Fibroblast of gingiva (primary cell): Measurements from ENCODE around the gene GRIP2.

Experiments
- DNase-seq: peaks from one replicate; pipeline ENCODE4 v3.0.0-alpha.2; 2011; ENCODE audit warnings: low read depth

The GRIP2 gene

DNA sequence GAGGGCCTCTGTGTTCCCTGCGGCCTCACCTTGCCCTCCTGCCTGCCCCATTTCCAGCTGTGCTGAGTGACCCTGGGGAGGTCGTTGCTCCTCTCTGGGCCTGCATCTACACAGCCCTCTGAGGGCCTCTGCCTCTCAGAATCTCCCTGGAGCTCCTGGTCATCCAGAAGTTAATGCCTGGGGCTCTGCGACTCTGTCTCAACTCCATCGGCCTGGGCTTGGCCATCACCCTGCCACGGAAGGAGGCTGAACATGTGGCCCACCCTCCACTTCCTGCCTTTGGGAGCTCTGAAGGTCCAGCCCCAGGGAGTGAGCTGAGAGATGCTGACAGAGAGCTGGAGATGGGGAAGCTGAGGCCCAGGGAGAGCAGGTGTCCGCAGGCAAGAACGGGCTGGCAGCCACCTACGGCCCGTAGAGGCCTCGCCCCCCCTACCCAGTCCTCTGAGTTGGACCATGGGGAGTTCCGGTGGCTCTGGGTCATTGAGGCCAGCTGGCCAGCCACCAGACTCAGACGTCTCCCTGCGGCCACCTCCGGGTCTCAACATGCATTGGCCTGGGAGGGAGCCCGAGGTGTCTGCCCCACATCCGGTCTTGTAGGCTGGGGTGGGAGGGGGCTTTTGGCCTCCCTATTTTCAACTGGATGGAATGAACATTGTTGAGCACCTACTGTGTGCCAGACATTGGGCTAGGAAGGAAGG, 34.2 kb downstream of the GRIP2 start:
- DNase-seq: no peak

DNA sequence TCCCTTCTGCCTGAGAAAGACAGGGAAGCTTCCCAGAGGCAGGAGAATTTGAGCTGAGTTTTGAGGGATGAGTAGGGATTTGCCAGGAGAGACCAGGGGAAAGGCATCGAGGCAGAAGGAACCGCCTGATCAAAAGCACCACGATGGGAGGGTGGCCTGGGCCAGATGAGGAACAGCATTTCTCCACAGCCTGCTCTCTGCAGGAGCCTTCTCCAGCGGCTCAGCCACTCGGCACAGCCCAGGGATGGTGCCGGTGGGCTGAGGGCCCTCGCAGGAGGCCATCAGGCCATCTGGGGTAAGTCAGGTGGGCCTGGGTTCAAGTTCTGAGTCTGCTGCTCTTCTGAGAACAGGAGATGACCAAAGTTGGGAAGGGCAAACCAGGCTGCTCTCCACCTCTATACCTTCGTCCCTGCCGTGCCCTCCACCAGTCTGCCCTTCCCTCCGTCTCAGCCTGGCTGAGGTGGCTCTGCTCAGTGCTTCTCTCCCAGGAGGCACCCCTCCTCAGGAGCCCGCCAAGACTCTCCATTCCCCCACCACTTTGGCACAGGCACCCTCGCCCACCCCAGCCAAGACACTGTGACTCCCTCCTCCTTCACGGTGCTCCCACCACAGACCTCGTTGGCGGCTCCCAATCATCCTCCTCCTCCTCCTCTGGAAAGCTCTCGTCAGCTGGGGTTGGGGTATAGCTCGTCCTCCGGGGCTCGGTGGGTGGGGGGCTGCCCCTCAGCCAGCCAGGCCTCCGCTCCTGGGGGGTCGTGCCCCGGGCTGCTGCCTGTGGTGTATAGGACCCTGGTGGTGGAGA, 34.9 kb downstream of the GRIP2 start:
- DNase-seq: no peak

DNA sequence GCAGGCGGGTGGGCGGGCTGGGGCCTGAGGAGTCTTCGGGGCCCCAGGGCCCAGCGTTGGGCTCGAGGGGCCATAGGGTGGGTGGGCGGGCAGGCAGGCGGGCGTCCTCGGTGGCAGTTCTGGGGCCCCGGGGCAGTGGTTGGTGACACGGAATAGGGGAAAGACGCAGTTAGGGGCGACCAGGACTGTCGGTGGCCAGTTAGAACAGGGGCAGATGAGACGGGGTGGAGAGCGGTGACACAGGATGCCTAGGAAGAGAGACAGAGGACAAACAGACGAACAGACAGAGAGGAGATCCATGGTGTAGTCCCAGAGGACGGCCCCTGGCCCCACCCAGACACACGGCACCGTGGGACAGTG, 36.5 kb downstream of the GRIP2 start:
- DNase-seq: no peak

DNA sequence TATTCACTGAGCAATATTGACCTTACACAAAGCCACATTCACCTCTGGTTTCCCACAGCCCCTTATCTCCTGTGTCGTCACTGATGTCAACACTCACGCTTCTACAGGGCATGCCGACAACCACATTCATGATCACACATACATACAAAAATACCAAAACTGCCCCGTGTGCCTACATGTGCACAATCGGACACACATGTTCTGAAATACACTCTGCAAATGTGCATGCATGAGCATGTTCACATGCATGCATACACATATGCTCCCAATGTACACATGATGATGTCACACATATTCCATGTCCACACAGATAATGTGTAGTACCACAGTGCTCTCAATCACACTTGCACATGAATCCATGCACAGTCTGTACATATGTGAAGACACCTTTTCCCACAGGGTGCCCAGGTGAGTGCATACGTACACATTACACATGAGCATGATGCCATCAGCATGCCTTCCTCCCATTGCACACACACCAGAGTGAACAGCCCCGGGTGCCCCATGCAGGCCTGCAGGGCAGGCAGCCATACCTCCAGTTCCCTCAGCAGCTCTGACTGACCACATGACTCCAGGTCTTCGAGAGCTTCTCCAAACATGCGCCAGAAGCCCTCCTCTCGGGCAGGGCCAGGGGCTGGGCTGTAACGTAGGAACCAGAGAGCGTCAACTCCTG, 37.0 kb downstream of the GRIP2 start:
- no peak for DNase-seq

DNA sequence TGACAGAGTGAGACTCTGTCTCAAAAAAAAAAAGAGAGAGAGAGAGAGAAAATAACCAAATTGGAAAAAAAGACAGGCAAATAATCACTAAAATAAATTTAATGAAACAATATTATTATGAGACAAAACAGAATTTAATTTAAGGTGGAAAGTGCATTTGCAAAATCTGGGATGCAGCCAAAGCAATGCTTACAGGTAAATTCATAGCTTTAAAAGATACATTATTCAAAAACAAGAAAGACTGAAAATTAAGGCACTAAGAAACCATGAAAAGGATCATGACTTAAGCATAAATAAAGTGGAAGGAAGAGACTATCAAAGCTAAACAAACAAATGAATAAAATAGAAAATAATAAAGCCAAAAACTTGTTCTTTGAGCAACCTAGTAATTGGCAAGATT, 37.7 kb downstream of the GRIP2 start:
- no peak for DNase-seq

DNA sequence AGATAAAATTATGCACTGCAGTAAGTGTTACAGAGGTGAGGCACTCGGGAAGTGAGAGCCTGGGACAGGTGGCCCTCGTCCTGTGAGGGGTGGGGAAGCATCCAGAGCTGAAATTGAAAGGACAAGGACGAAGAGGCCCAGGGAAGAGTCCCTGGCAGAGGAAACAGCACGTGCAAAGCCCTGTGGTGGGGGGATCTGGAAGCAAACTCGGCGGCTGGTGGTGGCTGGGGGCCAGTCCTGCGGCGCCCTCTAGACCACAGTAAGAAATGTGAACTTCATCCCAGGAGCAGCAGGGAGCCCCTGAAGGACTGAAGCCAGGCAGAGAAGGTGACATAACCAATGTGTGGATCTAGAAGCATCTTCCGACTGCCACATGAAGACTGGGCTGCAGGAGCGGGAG, 42.8 kb downstream of the GRIP2 start:
- DNase-seq: no peak

DNA sequence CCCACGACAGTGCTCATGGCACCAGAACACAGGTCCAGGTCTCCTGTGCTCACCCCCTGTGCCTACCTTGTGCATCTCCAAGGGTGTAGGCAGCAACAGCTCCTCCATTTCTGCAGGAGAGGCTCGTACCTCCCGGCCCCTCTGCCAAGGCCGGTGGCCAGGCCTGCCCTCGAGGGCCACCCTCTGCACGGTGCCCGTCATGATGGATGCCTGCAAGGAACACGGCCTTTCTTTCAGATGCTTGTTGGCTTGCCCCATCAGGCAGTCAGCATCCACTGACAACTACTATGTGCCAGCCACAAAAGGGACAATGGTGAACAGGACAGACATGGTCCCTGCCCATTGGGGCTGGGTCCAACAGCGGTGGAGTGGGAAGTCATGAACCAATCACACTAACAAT, 43.8 kb downstream of the GRIP2 start:
- DNase-seq: no peak

DNA sequence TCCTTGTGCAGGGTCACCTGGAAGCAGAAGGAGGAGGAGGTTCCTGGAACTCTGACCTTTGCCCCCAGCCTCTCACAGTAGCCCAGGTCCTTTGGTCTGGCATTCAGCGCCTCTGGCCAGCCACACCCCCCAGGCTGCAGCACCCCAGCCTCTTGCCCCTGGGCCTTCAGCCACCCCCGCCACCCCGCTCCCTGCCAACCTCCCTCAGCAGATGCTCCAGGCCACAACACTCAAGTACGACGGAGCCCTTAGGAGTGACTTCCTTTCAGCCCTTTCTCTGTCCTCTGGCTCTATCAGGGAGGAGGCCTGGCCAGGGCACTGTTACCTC, 45.2 kb downstream of the GRIP2 start:
- DNase-seq: no peak

DNA sequence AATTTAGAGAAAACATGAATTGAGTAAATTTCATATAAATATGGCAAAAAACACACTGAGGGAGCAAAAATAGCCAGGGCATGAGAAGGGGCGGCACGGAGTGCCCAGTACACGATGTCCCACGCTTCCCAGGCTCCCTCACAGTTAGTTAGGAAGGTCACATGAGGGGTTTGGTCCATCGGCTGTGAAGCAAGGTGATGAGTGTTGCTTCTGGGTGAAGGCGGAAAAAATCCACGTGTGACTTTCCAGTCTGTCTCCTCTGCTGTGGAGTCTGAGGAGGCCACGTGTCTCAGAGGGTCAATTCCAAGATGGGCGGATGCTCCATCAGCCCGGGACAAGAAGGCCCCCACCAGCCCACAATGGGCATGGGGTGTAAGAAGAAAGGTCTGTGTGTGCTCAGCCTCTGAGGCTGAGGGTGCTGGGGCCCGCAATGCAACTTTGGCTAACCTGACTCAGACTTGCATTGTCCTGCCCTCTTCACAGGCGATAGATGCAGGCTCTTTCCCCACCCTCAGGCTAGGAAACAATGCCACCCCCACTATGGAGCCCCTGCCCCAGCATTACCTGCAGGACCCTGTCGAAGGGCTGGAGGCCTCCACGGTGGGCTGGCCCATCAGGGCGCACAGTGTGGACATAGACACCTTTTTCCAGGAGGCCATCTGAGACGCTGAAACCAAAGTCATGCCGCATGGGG, 45.7 kb downstream of the GRIP2 start:
- DNase-seq: no peak

DNA sequence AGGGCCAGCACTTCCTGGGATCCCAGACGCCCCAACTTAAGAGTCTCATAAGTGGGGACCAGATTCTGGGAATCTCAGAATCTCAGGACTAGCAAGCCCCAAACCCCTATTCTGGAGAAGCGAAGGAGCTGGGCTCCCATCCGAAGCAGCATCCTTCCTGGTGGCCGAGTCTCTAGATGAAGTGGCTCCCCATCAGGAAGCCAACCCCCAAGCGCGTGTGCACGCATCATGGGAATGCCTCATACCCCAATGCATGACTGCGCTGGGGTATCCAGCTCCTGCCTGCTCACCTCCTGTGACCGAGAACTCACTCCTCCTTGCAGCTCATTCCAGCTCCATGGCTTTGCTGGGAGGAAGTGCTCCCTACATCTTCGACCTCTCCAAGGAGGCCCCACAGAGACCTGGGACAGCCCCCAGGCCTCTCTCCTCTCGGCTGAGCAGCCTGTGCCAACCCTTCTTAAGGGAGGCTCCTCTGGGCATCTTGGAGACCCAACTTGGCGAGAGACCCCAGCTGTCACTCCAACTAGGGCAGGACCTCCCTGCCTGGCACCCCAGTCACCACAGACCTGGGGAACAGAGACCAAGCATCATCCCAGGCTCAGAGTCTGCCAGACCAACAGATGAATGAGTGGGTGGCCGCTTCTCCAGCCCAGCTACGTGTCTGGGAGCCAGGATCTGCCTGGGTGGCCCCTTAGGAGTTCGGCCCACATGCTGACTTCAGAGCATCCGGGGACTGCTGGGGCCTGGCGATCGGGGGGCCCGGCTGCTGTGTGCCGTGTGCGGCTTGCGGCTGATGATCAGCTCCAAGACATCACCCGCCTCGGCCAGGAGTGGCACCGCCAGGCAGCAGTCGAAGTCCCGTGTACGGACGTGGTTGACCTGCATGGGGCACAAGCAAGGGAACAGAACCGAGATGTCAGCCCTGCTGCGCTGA, 46.9 kb downstream of the GRIP2 start:
- no peak for DNase-seq

DNA sequence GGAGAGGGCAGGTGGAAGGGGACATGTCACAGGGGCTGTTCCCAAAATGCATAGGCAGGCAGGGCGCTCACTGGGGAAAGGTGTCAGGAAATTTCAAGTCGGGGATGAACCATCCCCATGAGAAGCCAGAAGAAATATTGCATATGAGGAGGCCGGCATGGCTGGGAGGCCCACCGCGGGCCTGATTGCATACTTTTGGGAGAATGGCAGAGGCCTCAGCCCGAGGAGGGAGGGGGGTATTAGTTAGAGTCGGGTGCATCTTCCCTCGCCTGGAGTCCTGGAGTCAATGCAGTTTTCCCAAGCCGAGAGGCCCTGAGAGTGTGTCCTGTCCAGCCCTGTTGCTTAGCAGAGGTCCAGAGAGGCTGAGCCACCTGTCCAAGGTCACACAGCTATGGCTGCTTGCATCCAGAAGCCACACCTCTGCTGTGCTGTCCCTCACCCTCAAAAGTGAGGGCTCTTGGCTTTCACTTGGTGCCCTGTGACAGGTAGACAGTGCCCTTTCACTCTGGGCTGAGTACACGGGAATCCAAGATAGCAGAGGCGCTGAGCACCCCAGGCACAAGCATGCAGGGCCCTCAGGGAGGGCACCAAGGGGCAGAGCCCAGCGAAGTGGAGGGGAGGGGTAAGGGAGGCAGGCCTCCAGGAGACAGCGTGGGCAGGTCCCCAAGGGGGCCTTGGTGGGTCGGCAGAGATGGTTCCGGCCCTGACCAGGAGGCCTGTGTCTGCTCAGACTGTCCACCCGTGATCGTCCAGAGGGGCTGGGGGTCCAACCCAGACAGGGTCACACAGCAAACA, 48.5 kb downstream of the GRIP2 start:
- no peak for DNase-seq

DNA sequence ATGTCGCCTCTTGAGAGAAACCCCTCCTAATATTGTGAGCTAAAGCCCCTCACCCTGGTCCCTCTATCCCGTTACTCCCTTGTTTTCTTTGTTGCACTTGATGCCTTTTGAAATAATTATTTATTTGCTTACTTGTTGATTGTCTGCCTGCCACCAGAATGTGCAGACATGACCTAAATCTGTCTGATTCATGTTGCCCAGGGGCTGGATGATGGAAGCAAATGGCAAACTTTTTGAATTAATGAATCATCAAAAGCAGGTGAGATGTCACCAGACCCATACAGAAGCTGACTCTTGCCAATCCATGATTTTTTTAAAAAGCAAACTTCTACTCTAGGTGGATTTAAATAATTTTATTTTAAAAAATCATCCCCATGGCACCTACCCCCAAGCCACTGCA, 49.3 kb downstream of the GRIP2 start:
- DNase-seq: no peak

DNA sequence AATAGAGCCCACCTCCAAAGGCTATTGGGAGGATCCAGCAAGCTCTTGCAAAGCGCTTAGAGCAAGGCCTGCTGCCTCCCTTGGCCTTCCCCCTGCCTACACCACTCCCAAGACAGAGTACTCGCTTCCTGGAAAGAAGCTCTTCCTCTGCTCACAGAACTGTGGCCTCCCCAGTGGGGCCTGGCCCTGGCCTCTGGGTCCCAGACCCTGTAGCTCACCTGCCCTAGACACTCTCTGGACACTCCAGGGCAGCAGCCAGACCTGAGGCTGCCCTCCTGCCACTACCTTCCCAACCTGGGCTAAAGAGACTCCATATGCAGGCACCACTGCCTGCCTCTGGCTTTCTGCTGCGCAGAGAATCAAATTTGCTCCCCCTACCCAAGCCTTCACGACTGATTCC, 49.9 kb downstream of the GRIP2 start:
- DNase-seq: no peak

DNA sequence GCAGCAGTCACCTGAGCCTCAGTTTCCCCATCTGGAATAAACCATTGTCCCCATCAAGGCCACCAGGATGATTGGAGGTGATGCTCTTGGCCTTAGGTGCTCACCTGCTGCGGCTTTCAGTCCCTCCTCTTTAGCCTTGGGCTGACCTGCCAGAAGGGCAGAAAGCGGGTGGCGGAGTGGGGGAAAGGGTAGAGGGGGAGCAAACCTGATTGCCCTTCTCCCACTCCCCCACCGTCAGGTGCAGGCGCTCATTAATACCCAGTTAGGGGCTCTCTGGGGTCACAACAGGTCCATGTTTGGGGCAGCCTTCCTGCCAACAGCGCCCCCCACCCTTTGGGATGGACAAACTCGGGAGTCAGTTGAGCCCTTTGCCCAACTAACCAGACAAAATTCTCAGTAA, 50.5 kb downstream of the GRIP2 start:
- no peak for DNase-seq

DNA sequence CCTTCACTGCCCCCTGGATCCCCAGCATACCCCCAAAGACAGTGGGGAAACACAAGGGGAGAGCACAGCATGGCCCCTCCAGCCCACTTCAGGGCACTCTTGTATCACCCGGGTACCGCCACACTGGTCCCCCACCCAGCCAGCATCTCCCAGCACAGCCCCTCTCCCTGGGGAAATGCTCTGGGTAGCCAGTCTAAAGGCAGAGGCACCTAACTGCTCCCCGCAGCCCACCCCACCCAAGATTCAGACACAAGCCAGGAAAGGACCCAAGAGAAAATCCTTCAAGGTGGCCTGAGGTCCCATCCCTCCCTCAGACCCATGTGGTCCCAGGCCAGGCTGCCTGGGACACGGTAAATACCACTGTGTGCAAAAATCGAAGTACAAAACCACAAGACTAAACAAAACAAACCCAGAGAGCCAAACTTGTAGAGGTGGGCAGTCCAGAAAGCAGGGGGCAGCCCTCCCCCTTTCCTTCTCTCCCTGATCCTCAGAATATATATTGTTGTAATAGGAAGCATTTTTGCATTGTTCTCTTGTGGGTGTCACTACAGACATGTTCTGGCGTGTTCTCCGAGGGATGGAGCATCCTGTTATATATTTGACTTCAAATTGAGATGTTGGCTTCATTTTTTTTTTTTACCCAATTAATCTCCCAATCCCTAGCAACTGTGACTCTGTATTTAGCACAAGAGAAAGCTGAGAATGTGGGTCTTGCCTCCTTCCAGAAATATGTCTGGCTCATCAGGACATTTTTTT, 51.7 kb downstream of the GRIP2 start:
- DNase-seq: no peak

DNA sequence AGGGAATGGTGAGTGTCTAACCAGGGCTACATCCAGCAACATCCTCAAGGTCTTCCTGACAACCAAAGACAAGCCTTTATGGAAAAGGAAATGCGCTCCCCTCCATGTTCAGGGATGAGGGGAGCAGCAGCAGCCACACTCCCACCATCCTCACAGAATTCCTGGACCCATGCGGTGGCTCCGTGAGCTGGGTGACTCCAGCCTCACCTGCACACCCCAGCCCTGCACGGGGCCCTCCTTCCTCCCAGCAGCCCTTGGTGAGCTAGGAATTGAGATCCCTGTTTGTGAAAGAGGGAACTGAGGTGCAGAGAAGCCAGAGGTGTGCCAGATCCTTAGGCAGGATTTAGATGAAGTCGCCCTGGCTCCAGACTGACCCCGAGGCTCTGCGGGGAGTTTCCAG, 52.3 kb downstream of the GRIP2 start:
- DNase-seq: no peak

DNA sequence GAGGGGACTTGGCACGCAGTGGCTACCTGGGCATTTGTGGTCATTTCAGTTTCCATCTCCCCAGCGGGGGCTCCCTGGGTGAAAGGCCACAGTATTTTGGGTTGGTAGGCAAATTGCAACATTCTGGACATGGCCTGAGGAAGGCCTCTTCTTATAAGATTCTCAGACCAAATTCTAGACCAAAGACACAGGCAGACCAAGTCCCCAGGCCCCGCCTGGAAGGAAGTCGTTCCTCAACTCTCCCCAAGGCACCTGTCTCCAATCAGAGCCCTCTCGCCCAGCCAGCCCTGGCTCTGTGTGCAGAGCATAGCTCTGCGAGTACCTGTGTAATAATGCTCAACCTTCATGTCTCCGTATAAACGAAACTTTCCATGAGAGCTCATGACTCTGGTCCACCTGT, 53.1 kb downstream of the GRIP2 start:
- no peak for DNase-seq

DNA sequence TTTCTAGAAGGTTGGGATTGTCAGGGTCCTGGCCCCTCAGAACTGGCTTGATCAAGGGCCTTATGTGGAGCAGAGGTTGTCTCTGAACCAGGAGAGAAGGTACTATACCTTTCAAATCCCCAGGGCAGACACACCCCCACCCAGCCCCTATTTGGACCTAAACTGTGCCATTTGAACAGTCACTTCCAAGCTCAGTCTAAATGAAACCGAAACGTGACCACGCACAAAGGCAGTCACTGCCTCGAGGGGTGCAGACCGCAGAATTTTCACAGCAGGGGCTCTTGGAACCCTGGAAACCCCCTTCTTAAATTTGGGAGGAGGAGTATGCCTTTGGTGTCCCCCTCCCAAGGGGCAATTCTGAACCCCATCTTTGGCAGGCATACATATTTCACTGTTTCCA, 53.7 kb downstream of the GRIP2 start:
- DNase-seq: no peak

DNA sequence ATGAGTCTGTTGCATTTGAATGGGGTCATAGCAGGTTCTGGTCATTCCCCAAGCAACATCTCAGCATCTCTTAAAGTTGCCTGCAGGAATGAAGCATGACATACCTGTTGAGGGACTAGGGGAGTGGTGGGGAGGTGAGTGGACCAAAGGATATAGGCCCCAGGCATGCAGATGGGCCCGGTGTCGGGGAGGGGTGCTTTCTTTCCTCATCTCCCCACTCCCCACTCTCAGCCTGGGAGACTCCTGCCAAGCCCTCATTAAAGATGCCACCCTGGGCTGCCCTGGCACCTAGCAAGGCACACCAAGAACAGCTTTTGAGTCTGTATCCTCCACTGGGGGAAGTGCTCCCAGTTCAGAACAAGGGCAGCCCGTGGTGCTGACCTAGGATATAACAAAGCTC, 54.2 kb downstream of the GRIP2 start:
- no peak for DNase-seq

DNA sequence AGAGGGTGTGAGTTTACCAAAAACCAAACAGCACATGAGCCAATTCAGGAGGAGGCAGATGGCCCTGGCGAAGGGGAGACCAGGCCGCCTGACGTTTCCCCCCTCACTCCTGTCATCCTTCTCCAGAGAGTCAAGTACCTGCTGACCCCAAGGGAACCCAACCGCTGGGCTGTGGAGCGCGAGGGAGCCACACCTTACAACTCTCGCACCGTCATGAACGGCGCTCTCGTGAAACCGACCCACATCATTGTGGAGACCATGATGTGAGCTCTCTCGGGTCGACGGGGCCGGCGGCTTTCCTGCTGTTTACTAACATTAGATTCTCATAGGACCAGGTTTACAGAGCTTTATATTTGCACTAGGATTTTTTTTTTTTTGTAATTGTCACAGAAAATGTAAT, 55.4 kb downstream of the GRIP2 start:
- no peak for DNase-seq
